Esophagus squamous epithelium (tissue), 5 donors: Measurements from ENCODE around the gene ATOH1. TPM values are rescaled to one million over a fixed set of nuclear protein-coding genes. Genes with fewer than 3 reads are reported as not detected.

Source experiments
- DNase-seq: peaks from one replicate; lab custom pipeline; 2025; lab: John Stamatoyannopoulos, UW
- H3K27ac ChIP-seq, 4 donors: fragments of 200-600 bp; sonication (generic); one replicate each; pipeline ENCODE4 v1.5.1; 2016 to 2019; ENCODE audit warnings: mild to moderate bottlenecking in 1 of 4
- H3K27me3 ChIP-seq, 4 donors: fragments of 200-600 bp; sonication (generic); 1 replicate in 3 of 4; 2 replicates in 1 of 4; pipeline versions ENCODE4 v1.5.1 to v1.6.0; 2017 to 2021; ENCODE audit warnings: antibody characterized with exemption in 1 of 4
- H3K36me3 ChIP-seq, 3 donors: fragments of 200-600 bp; sonication (generic); one replicate each; pipeline ENCODE4 v1.5.1; 2016 to 2019
- H3K4me1 ChIP-seq, 3 donors: fragments of 200-600 bp; sonication (generic); one replicate each; pipeline ENCODE4 v1.5.1; 2017 to 2019
- H3K4me3 ChIP-seq, 4 donors: fragments of 200-600 bp; sonication (generic); 1 replicate in 3 of 4; 2 replicates in 1 of 4; pipeline ENCODE4 v1.5.1; 2016 to 2019; ENCODE audit warnings: mild to moderate bottlenecking in 2 of 4, moderate library complexity in 1 of 4
- H3K9me3 ChIP-seq, 3 donors: fragments of 200-600 bp; sonication (generic); one replicate each; pipeline ENCODE4 v1.5.1; 2016 to 2019
- CTCF ChIP-seq, 6 experiments: fragments of 450-650 bp in 4 of 6; fragments of 200-600 bp in 2 of 6; sonication (generic) in 2 of 6; IDR thresholded peaks; one replicate each; pipeline ENCODE4 v1.5.1; 2016 to 2019; ENCODE audit warnings: antibody characterized with exemption in 6 of 6, mild to moderate bottlenecking in 4 of 6, moderate library complexity in 4 of 6
- POLR2A ChIP-seq, 4 donors: fragments of 450-650 bp; IDR thresholded peaks; one replicate each; pipeline ENCODE4 v1.6.1; 2017; ENCODE audit warnings: antibody characterized with exemption in 4 of 4, mild to moderate bottlenecking in 4 of 4, moderate library complexity in 3 of 4
- WGBS, 2 donors: methylation state at CpG; one replicate each; pipeline ENCODE4 v1.1.5; 2018; 5-methylcytosine and 5-hydroxymethylcytosine counted together
- intact Hi-C: fragments of 100-400 bp; cut with DNase I; formaldehyde crosslinking; loops from one replicate; pipeline ENCODE4 v1.15.0; 2022
- small RNA-seq, 4 donors: library from RNA; depleted of rRNA; stranded (forward); fragments of <200 nt; gene quantifications; one replicate each; pipeline ENCODE3, GENCODE V24; 2016
- total RNA-seq, 4 donors: library from RNA; depleted of rRNA; stranded (reverse); fragments of >200 nt; gene quantifications; one replicate each; pipeline ENCODE4 v1.1.0, GENCODE V29; 2016
- donor health status: DM: yes; HTN: yes; CAD: no.

Gene ATOH1
- total RNA-seq, 4 donors from 2014 or later: not detected

- H3K36me3 ChIP-seq: no peaks in the 10 kb centered on the region
- no peak for TF ChIP-seq POLR2A (IDR thresholded peaks at IDR 0.05)
- TF ChIP-seq CTCF (IDR thresholded peaks at IDR 0.05): no peak
- no peaks in the 10 kb centered on the region for H3K27me3 ChIP-seq
- H3K27ac ChIP-seq: no peak overlapping the region
- DNase-seq: no peak
- 40 to 42% methylated on average over 1 of the region's 1 CpG for WGBS, 2 donors
- H3K4me3 ChIP-seq: no peak overlapping the region
- H3K9me3 ChIP-seq: no peaks in the 10 kb centered on the region
- intact Hi-C loops: no loop called here
- H3K4me1 ChIP-seq: no peaks in the 10 kb centered on the region
These were observed 48.2 kb downstream of the ATOH1 start for GRCh38 chr4:93876754-93877153.

DNA sequence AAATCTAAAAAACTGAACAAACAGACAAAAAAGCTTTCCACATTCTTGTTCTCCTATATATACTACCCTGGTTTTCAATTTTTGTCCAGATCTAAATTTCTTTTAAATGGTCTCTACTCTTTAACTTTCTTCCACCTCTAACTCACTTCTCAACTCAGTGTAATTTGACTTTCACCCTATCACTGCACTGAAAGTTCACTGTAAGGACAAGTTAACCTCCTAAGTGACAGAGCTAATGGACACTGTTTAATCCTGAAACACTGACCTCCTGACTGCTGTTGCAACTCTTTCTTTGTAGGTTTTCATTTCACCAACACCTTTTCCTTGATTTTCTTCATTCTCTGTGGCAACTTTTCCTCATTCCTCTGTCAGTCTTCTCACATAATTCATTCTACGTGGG lies 50.0 kb downstream of the ATOH1 start:
- no peaks in the 10 kb centered on the region for H3K4me1 ChIP-seq
- no peaks in the 10 kb centered on the region for H3K27me3 ChIP-seq
- no peak overlapping the region for H3K27ac ChIP-seq
- TF ChIP-seq POLR2A (IDR thresholded peaks at IDR 0.05): no peak
- TF ChIP-seq CTCF (IDR thresholded peaks at IDR 0.05): no peak
- 49 to 65% methylated on average over 1 of the region's 1 CpG for WGBS, 2 donors
- H3K36me3 ChIP-seq: no peaks in the 10 kb centered on the region
- H3K9me3 ChIP-seq: no peaks in the 10 kb centered on the region
- intact Hi-C loops: no loop called here
- no peak overlapping the region for H3K4me3 ChIP-seq
- DNase-seq: no peak

DNA sequence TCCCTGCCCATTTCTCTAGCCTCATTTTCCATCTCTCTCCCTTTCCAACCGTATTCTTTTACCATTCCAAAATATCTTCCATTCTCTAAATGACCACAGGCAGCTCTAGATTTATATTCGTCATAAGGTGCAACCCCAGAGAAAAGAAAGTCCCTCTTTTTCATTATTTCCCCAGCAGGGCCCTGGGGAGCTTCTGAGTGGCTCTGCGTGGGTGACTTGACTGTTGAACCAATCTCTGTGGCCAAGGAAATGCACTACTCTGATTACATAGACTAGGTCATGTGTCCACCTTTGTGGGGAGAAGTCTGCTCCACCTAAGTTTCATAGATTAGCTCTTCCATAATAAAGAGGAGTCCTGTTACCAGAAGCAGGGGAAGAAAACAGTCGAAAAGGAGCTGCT lies 51.4 kb downstream of the ATOH1 start:
- no peak for DNase-seq
- H3K36me3 ChIP-seq: no peaks in the 10 kb centered on the region
- no peaks in the 10 kb centered on the region for H3K4me1 ChIP-seq
- H3K9me3 ChIP-seq: no peaks in the 10 kb centered on the region
- H3K27me3 ChIP-seq: no peaks in the 10 kb centered on the region
- TF ChIP-seq POLR2A (IDR thresholded peaks at IDR 0.05) (no peak), CTCF (IDR thresholded peaks at IDR 0.05) (no peak)
- WGBS, 2 donors: 64 to 78% methylated on average over 4 of the region's 4 CpGs
- H3K4me3 ChIP-seq: no peak overlapping the region
- intact Hi-C loops: no loop called here
- H3K27ac ChIP-seq: no peak overlapping the region

Small RNAs within 50 kb of the gene (small RNA-seq; reads per million reads assigned to genes)
- 0 reads per million in 4 donors for gene RNA5SP164
